Measurements from ENCODE around the gene CYSLTR2. TPM values are rescaled to one million over a fixed set of nuclear protein-coding genes. Genes with fewer than 3 reads are reported as not detected.

Gene CYSLTR2
- total RNA-seq, 2 donors from 2014 or later, result 4.1 to 6.3 TPM

- no peak overlapping the region for H3K27ac ChIP-seq
These were observed 17.2 kb upstream of the CYSLTR2 start for GRCh38 chr13:48636550-48636949.

GRCh38 chr13:48637601-48638000, 16.1 kb upstream of the CYSLTR2 start:
- no peak for TF ChIP-seq CTCF (IDR thresholded peaks at IDR 0.05)
- H3K4me3 ChIP-seq, result no peak overlapping the region
- H3K4me1 ChIP-seq, result no peaks in the 10 kb centered on the region
- H3K36me3 ChIP-seq, result no peaks in the 10 kb centered on the region
- no peaks in the 10 kb centered on the region for H3K27me3 ChIP-seq
- no peak for DNase-seq (ENCODE audit: low spot score)
- H3K9me3 ChIP-seq, result peaks cover 0 to 24% of the 10 kb centered on the region in 2 donors
- H3K27ac ChIP-seq, result no peak overlapping the region

More at GRCh38 chr13:48636550-48636949, 17.2 kb upstream of the CYSLTR2 start:
- no peaks in the 10 kb centered on the region for H3K4me1 ChIP-seq
- H3K36me3 ChIP-seq, result no peaks in the 10 kb centered on the region
- TF ChIP-seq CTCF (IDR thresholded peaks at IDR 0.05), result no peak
- peaks cover 0 to 24% of the 10 kb centered on the region in 2 donors for H3K9me3 ChIP-seq
- no peak overlapping the region for H3K4me3 ChIP-seq
- no peaks in the 10 kb centered on the region for H3K27me3 ChIP-seq
- no peak for DNase-seq (ENCODE audit: low spot score)

GRCh38 chr13:48640767-48641166, 13.0 kb upstream of the CYSLTR2 start:
- Histone ChIP-seq H3K9me3 (peaks cover 0 to 10% of the 10 kb centered on the region in 2 donors), H3K27ac (no peak overlapping the region), H3K4me1 (no peaks in the 10 kb centered on the region), H3K4me3 (no peak overlapping the region), H3K27me3 (no peaks in the 10 kb centered on the region), H3K36me3 (no peaks in the 10 kb centered on the region)
- no peak for TF ChIP-seq CTCF (IDR thresholded peaks at IDR 0.05)
- no peak for DNase-seq (ENCODE audit: low spot score)

- TF ChIP-seq CTCF (IDR thresholded peaks at IDR 0.05), result no peak
- DNase-seq (ENCODE audit: low spot score), result no peak
- Histone ChIP-seq H3K4me3 (no peak overlapping the region), H3K9me3 (peaks cover 0 to 4% of the 10 kb centered on the region in 2 donors), H3K27ac (no peak overlapping the region), H3K27me3 (no peaks in the 10 kb centered on the region), H3K36me3 (no peaks in the 10 kb centered on the region), H3K4me1 (no peaks in the 10 kb centered on the region)
These were observed 12.3 kb upstream of the CYSLTR2 start for GRCh38 chr13:48641404-48641803.

GRCh38 chr13:48642061-48642460, 11.7 kb upstream of the CYSLTR2 start:
- Histone ChIP-seq H3K27ac (no peak overlapping the region), H3K4me1 (no peaks in the 10 kb centered on the region), H3K27me3 (no peaks in the 10 kb centered on the region), H3K36me3 (no peaks in the 10 kb centered on the region), H3K9me3 (no peaks in the 10 kb centered on the region), H3K4me3 (no peak overlapping the region)
- TF ChIP-seq CTCF (IDR thresholded peaks at IDR 0.05), result no peak
- DNase-seq (ENCODE audit: low spot score), result no peak

GRCh38 chr13:48643159-48643558, 10.6 kb upstream of the CYSLTR2 start:
- H3K27ac ChIP-seq, result no peak overlapping the region
- H3K4me3 ChIP-seq, result no peak overlapping the region
- H3K9me3 ChIP-seq, result no peaks in the 10 kb centered on the region
- no peak for DNase-seq (ENCODE audit: low spot score)
- H3K4me1 ChIP-seq, result no peaks in the 10 kb centered on the region
- H3K27me3 ChIP-seq, result no peaks in the 10 kb centered on the region
- no peak for TF ChIP-seq CTCF (IDR thresholded peaks at IDR 0.05)
- no peaks in the 10 kb centered on the region for H3K36me3 ChIP-seq

Data from right atrium auricular region (tissue), 2 donors.